GM11168 (cell line): ENCODE results near the gene EMD.
"Not testable (repeated sequence)": the region's sequence is repeated elsewhere in the genome, so short reads cannot be mapped to it uniquely, and the experiment has no call there.

ENCODE experiments used
- in situ Hi-C: fragments of 300-500 bp; cut with MboI; formaldehyde crosslinking; loops from one replicate; pipeline ENCODE4 v1.12.0; 2022; ENCODE audit warnings: low sequenced_read_pairs; ENCODE audit not compliant: unreplicated experiment

EMD gene

DNA sequence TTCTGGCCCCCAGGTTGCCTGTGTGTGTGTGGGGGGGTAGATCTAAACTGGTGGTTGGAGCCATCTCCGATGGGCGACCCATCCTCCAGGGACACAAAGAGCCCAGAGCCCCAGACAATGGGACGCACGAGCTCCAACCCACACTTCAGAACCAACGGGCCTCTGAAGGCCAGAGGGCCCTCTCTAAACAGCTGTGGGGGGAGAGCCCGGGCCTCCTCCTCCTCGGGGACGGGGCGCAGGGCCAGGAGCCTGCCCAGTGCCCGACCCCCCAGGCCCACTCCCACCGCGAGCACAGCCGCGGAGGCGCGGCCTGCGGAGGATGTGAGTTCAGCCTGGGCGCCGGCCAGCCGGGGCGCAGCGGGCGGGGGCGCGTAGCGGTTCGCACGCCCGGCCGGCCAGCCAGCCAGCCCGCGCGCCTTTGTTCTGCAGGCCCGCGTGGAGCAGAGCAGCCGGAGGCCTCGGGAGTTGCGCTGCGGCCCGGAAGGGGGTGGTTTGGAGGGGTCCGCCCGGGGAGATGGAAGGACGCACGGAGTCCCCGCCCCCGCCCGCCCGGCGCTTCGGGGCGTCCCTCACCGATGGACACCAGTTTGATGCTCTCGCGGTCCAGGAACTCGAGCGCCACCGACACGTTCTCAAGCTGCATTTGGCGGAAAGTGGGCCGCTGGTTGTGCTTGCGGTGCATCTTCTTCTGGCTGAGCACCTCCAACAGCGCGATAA, 8.6 kb upstream of the EMD start:
- in situ Hi-C loops, result no loop called here

DNA sequence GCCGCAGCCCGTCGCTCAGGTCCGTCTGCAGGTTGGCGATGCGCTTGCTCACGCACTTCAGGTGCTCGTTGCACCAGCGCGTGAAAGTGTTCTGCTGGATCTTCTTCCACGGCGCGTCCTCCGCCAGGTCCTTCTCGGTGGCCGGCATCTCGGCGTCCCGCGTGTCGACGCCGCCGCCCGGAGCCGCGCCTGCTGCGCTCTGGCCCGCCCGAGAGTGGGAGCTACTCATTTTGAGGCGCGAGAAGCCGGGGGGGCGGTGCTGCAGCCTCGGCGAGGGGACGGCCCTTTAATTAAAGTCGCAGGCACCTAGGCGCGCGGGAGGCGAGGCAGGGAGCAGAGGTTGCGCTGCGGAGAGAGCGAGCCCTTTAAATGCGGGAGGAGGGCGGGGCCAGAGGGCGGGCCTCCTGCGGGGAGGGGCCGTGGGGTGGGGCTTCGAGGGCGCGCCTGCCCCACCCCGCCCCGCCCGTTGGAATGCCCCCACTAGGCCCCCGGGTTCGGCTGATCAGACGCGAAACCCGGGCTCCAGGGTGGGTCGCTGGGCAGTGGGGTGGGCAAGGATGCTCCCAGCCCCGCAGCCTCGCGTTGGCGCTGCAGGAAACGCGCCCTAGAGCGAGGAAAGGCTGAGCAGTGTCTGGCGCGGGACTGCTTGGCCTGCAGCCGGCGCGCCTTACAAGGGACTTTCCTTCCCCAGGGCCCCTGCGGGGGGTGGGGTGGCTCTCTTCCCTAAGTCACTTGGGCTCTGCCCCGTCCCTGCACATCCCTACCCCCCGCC, 7.9 kb upstream of the EMD start:
- in situ Hi-C loops, result no loop called here

- in situ Hi-C loops, result no loop called here
Observed at GRCh38 chrX:154371789-154372300, 7.2 kb upstream of the EMD start.

DNA sequence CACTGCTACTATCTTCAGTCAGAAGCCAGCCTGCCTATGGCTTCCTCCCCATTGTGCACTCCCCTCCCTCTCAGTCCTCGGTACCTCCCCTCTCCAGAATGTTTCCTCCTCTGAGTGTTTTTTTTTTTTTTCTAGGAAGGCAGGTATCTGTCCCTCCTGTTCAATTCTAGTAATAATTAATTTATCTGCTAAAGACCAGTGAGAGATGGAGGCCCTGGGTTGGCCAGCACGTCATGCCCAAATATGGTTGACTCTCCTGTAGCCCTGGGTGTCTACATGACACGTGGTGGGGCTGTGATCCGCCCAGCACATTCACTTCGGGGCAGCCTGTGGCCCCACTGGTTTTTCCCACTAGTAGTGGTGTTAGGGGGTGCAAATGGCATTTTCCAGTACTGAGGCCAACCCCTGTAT, 6.5 kb upstream of the EMD start:
- in situ Hi-C loops, result no loop called here

- in situ Hi-C loops, result no loop called here
Observed at GRCh38 chrX:154373340-154374306, 5.5 kb upstream of the EMD start.

DNA sequence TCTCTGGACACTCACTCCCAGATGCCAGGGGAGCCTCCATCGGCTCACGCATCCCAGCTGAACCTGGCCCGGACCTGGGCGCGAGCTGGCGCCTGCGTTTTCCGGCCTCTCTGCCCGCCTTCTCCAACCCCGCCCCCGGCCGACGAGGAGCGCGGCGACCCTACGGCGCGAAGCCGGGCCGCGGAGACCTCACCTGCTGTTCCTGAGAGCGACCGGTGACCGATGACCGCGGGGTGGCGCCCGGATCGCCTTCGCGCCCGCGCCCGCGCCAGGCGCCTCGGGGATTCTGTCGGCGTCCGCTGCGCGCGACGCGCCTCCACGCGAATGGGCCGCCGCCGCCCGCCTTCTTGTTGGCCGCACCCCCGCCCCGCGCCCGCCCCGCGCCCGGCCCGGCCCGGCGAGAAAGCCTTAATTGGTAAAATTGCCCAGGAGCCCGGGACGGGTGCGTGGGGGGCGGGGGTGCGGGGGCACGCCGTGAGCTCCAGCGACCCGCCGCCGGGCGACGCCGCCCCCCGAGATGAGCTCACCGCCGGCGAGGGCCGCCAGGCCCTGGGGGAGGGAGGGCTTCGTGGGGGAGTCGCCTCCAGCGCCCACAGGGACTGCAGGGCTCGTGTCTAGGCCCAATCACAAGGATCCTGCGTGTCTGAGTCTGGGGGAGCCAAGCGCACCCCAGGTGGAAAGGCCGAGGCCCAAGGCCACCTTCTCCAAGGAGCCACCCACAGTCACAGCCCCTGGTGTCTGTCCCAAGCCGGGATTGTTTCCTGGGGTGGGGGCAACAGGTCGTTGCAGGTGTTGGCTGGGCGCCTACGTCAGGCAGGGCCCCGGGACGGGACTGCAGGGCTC, 4.6 kb upstream of the EMD start, which contains the start of gene FLNA:
FLNA (minus strand) TSS at position 322 of the 843 bp plus-strand sequence. CDS start 3,389 bp downstream, outside the sequence.
- in situ Hi-C loops, result no loop called here

GRCh38 chrX:154375156-154375504, 4.0 kb upstream of the EMD start:
- in situ Hi-C loops, result no loop called here

- in situ Hi-C loops, result no loop called here
Observed at GRCh38 chrX:154376774-154377173, 2.3 kb upstream of the EMD start.

- in situ Hi-C loops, result no loop called here
Observed at GRCh38 chrX:154378059-154378798, 866 bp upstream of the EMD start.

DNA sequence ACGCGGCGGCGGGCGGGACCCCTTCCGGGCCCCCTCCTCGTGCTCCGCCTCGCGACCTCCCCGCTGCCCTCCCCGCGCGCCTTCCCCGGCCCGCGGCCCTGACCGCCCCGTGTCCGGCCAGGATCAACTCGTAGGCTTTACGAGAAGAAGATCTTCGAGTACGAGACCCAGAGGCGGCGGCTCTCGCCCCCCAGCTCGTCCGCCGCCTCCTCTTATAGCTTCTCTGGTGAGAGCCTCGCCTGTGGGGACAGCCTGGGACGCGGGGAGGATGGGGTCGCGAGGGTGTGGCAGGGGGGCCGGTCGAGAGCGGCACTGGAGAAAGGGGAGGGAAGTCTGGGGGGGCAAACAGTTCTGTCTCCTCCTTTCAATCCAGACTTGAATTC, 465 bp downstream of the EMD start:
- in situ Hi-C loops, result no loop called here

DNA sequence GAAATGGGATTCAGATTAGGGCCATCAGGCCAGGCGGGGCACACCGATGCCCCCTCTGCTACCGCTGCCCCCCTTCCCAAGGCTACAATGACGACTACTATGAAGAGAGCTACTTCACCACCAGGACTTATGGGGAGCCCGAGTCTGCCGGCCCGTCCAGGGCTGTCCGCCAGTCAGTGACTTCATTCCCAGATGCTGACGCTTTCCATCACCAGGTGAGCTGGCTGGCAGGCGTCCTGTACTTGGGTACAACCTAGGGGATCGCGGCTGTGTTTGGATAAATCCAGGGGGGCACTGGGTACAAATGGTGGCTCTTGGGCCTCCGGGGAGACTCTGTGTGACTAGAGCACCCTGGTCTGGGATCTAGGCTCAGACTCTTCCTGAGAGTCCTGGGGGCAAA, 1.1 kb downstream of the EMD start:
- in situ Hi-C loops, result no loop called here

DNA sequence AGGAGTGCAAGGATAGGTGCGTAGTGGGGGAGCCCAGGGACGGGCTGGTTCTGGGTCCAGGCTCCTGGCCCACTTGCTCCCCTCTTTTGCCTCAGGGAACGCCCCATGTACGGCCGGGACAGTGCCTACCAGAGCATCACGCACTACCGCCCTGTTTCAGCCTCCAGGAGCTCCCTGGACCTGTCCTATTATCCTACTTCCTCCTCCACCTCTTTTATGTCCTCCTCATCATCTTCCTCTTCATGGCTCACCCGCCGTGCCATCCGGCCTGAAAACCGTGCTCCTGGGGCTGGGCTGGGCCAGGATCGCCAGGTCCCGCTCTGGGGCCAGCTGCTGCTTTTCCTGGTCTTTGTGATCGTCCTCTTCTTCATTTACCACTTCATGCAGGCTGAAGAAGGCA, 1.7 kb downstream of the EMD start:
- in situ Hi-C loops, result no loop called here

GRCh38 chrX:154381271-154381670, 2.2 kb downstream of the EMD start:
- in situ Hi-C loops, result no loop called here

DNA sequence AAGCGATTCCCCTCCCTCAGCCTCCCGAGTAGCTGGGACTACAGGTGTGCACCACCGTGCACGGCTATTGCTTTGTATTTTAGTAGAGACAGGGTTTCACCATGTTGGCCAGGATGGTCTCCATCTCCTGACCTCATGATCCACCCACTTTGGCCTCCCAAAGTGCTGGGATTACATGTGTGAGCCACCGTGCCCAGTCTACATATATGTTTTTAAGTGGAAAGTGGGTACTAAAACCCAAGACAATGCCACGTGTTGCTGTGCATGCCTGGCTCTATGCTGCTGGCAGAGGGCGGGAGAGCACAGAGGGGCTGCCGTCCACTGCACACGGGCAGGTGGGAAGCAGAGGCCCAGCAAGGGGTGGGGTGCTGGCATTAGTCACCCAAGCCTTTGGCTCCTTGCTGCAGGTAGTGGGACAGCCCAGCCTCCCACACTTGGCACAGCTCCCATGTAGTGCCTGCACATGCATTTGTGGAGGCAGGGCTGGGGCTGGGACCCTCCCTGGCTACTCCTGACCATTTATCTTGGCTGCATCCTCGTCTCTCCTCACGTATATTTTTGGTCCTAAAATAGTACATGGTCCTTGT, 3.5 kb downstream of the EMD start:
- in situ Hi-C loops, result no loop called here

GRCh38 chrX:154383359-154384283, 4.5 kb downstream of the EMD start:
- in situ Hi-C loops, result no loop called here

GRCh38 chrX:154384284-154384892, 5.3 kb downstream of the EMD start:
- in situ Hi-C loops, result no loop called here

- in situ Hi-C loops, result not testable (repeated sequence)
Observed at GRCh38 chrX:154388094-154388493, 9.0 kb downstream of the EMD start.
